Measurements from ENCODE around the gene COPS9.
A peak's percentile ranks its signal among the peaks of the same experiment; 100 is the strongest.

Gene COPS9

DNA sequence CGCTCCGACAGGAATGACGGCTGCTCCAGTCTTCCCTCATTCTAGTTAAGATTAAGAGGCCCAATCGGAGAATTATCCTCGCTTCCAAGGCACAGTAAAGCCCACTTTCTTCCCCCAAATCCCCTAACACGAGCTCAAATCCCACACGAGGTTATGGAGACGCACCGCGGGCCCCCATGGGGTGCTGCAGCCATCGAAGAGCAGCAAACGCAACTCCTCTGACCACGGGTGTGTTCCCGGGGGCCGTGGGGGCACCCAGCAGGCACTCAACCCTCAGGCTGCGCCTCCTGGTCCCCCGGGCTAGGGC lies 446 bp downstream of the COPS9 start:
- H3K27me3 ChIP-seq = peaks cover 42% of the 10 kb centered on the region
- peaks cover 32% of the 10 kb centered on the region for H3K36me3 ChIP-seq
- peak overlapping the region; percentile 5 for H3K27ac ChIP-seq
- no peak for TF ChIP-seq CTCF (IDR thresholded peaks at IDR 0.05)
- H3K4me1 ChIP-seq (ENCODE audit: control insufficient read depth in 1 of 2, insufficient read depth in 1 of 2, low read depth in 1 of 2, low read length in 1 of 2) = peaks cover 17 to 18% of the 10 kb centered on the region in 2 experiments
- no peaks in the 10 kb centered on the region for H3K9me3 ChIP-seq
- H3K4me3 ChIP-seq (ENCODE audit: low read depth in 1 of 2, low read length in 1 of 2) = peak overlapping the region; percentile 68 to 69

DNA sequence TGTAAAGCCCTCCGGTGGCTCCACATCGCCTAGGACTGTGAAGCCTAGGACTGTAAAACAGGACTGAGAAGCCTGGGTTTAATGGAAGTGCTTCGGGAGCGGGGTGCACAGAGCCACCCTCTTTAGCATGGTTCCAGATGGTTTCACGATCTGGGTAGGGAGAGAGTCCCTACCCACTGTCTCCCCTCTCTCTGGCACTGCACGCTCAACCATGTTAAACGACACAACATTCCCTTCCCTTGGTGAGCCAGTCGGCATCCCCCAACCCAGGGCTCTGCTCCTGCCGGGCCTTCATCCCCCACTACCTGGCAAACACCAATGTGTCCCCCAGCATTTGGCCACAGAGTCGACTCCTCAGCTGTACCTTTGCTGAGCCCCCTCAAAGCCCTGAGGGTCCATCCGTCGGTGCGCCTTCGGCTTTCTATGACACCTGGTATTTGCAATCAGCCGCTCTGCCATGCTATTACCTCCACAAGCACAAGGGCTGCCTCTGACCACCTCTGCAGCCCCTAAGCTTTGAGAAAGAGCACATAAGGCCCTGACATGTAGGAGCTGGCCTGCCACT lies 1.1 kb downstream of the COPS9 start:
- Histone ChIP-seq H3K9me3 (no peaks in the 10 kb centered on the region), H3K4me1 (ENCODE audit: control insufficient read depth in 1 of 2, insufficient read depth in 1 of 2, low read depth in 1 of 2, low read length in 1 of 2) (peaks cover 17 to 18% of the 10 kb centered on the region in 2 experiments), H3K27ac (no peak overlapping the region), H3K4me3 (ENCODE audit: low read depth in 1 of 2, low read length in 1 of 2) (peak overlapping the region; percentile 68 to 69), H3K36me3 (peaks cover 38% of the 10 kb centered on the region), H3K27me3 (peaks cover 36% of the 10 kb centered on the region)
- no peak for TF ChIP-seq CTCF (IDR thresholded peaks at IDR 0.05)

GRCh38 chr2:240134466-240134865 lies 1.6 kb downstream of the COPS9 start:
- Histone ChIP-seq H3K4me1 (ENCODE audit: control insufficient read depth in 1 of 2, insufficient read depth in 1 of 2, low read depth in 1 of 2, low read length in 1 of 2) (peaks cover 17 to 18% of the 10 kb centered on the region in 2 experiments), H3K27ac (no peak overlapping the region), H3K36me3 (peaks cover 44% of the 10 kb centered on the region), H3K9me3 (no peaks in the 10 kb centered on the region), H3K4me3 (ENCODE audit: low read depth in 1 of 2, low read length in 1 of 2) (no peak overlapping the region), H3K27me3 (peaks cover 33% of the 10 kb centered on the region)
- TF ChIP-seq CTCF (IDR thresholded peaks at IDR 0.05) = no peak

- H3K36me3 ChIP-seq = peaks cover 55% of the 10 kb centered on the region
- no peak for TF ChIP-seq CTCF (IDR thresholded peaks at IDR 0.05)
- no peak overlapping the region for H3K27ac ChIP-seq
- H3K27me3 ChIP-seq = peaks cover 22% of the 10 kb centered on the region
- H3K9me3 ChIP-seq = no peaks in the 10 kb centered on the region
- peaks cover 17 to 18% of the 10 kb centered on the region in 2 experiments for H3K4me1 ChIP-seq (ENCODE audit: control insufficient read depth in 1 of 2, insufficient read depth in 1 of 2, low read depth in 1 of 2, low read length in 1 of 2)
- H3K4me3 ChIP-seq (ENCODE audit: low read depth in 1 of 2, low read length in 1 of 2) = no peak overlapping the region
These were observed 2.7 kb downstream of the COPS9 start for GRCh38 chr2:240133401-240133800.

DNA sequence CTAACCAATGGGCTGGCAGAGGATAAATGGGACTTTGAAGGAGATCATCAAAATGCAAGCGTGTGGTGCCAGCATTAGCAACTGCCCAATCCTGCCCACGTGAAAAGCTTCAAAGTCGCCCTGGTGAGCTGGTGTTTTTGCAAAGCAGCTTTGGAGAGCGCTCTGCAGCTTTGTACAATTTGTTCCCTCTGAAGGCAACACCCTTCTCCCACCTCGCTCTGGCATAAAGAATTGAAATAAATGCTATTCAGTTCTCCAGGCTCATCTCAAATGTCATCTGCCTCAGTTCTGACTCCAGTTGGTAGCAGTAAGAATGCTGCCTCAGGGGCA lies 3.5 kb downstream of the COPS9 start:
- H3K9me3 ChIP-seq = no peaks in the 10 kb centered on the region
- TF ChIP-seq CTCF (IDR thresholded peaks at IDR 0.05) = no peak
- H3K27me3 ChIP-seq = peaks cover 14% of the 10 kb centered on the region
- no peak overlapping the region for H3K27ac ChIP-seq
- H3K36me3 ChIP-seq = peaks cover 62% of the 10 kb centered on the region
- no peak overlapping the region for H3K4me3 ChIP-seq (ENCODE audit: low read depth in 1 of 2, low read length in 1 of 2)
- peaks cover 17 to 18% of the 10 kb centered on the region in 2 experiments for H3K4me1 ChIP-seq (ENCODE audit: control insufficient read depth in 1 of 2, insufficient read depth in 1 of 2, low read depth in 1 of 2, low read length in 1 of 2)
